HEK293 (cell line): ENCODE measurements around the gene MEIKIN.

Experiments
- CTCF ChIA-PET: fragments of 350-600 bp; formaldehyde crosslinking; extraction: SDS; loops from one replicate; lab custom pipeline; 2021; ENCODE audit warnings: antibody characterized with exemption; lab: Yijun Ruan, JAX
- POLR2A ChIA-PET: fragments of 300-600 bp; formaldehyde crosslinking; extraction: SDS; loops from one replicate; lab custom pipeline; 2020; ENCODE audit warnings: antibody characterized with exemption, inconsistent platforms; lab: Yijun Ruan, JAX
- H3K27ac ChIP-seq: fragments of 200-500 bp; sonication (Bioruptor generic); 2 replicates; pipeline ENCODE4 v1.5.1; 2014; ENCODE audit warnings: low read depth, low read length, control low read depth, inconsistent platforms; ENCODE audit errors: extremely low read depth
- H3K36me3 ChIP-seq, 2 experiments: fragments of 200-500 bp in 1 of 2; sonication (Bioruptor generic) in 1 of 2; 1 replicate in 1 of 2; 2 replicates in 1 of 2; pipeline ENCODE4 v1.5.1; 2014 to 2017; ENCODE audit warnings: inconsistent platforms in 2 of 2, low read length in 2 of 2; ENCODE audit not compliant: control insufficient read depth in 2 of 2, insufficient read depth in 1 of 2
- H3K4me1 ChIP-seq: fragments of 200-500 bp; sonication (Bioruptor generic); 2 replicates; pipeline ENCODE4 v1.5.1; 2014; ENCODE audit warnings: mild to moderate bottlenecking, low read length, inconsistent platforms; ENCODE audit not compliant: control insufficient read depth, insufficient read depth
- H3K4me3 ChIP-seq: 2 replicates; pipeline ENCODE4 v1.5.1; 2011; ENCODE audit warnings: low read depth, mild to moderate bottlenecking, control low read depth, low read length, moderate library complexity
- H3K9me3 ChIP-seq: fragments of 200-500 bp; sonication (Bioruptor generic); 2 replicates; pipeline ENCODE4 v1.5.1; 2014; ENCODE audit warnings: low read depth, low read length, inconsistent platforms; ENCODE audit not compliant: control insufficient read depth, insufficient read depth
- HOXD13 ChIP-seq: sonication (generic); formaldehyde crosslinking; IDR thresholded peaks from 2 replicates; pipeline ENCODE4 v1.8.0; 2022; ENCODE audit warnings: missing genetic modification reagents, borderline replicate concordance
- KLF1 ChIP-seq: fragments of 450-650 bp; formaldehyde crosslinking; IDR thresholded peaks from 2 replicates; pipeline ENCODE4 v1.5.1; 2016; ENCODE audit warnings: missing biosample characterization, missing genetic modification characterization
- REST ChIP-seq: fragments of 450-650 bp; formaldehyde crosslinking; IDR thresholded peaks from 2 replicates; pipeline ENCODE4 v1.5.1; 2016; ENCODE audit warnings: missing biosample characterization, missing genetic modification characterization
- SP3 ChIP-seq: fragments of 450-650 bp; formaldehyde crosslinking; IDR thresholded peaks from 2 replicates; pipeline ENCODE4 v1.5.1; 2016; ENCODE audit warnings: missing biosample characterization, missing genetic modification characterization
- ZBTB1 ChIP-seq: fragments of 450-650 bp; formaldehyde crosslinking; IDR thresholded peaks from 2 replicates; pipeline ENCODE4 v1.5.1; 2016; ENCODE audit warnings: missing biosample characterization, missing genetic modification characterization
- ZNF174 ChIP-seq: fragments of 450-650 bp; formaldehyde crosslinking; IDR thresholded peaks from 2 replicates; pipeline ENCODE4 v1.5.0; 2017; ENCODE audit warnings: missing biosample characterization, mild to moderate bottlenecking, missing genetic modification characterization
- ZNF18 ChIP-seq: fragments of 450-650 bp; formaldehyde crosslinking; IDR thresholded peaks from 2 replicates; pipeline ENCODE4 v1.5.1; 2016; ENCODE audit warnings: missing biosample characterization, missing genetic modification characterization
- ZNF202 ChIP-seq: fragments of 450-650 bp; formaldehyde crosslinking; IDR thresholded peaks from 2 replicates; pipeline ENCODE4 v1.5.1; 2016; ENCODE audit warnings: missing biosample characterization, missing genetic modification characterization, borderline replicate concordance
- ZNF221 ChIP-seq: fragments of 450-650 bp; formaldehyde crosslinking; IDR thresholded peaks from 2 replicates; pipeline ENCODE4 v1.5.1; 2017; ENCODE audit warnings: missing biosample characterization, missing genetic modification characterization, borderline replicate concordance
- ZNF623 ChIP-seq: fragments of 450-650 bp; formaldehyde crosslinking; IDR thresholded peaks from 2 replicates; pipeline ENCODE4 v1.5.1; 2016; ENCODE audit warnings: missing biosample characterization, missing genetic modification characterization
- ZNF658 ChIP-seq: fragments of 450-650 bp; formaldehyde crosslinking; IDR thresholded peaks from 2 replicates; pipeline ENCODE4; 2016; ENCODE audit warnings: missing biosample characterization, missing genetic modification characterization
- ZNF677 ChIP-seq: fragments of 450-650 bp; IDR thresholded peaks from 2 replicates; pipeline ENCODE4 v1.5.0; 2018; ENCODE audit warnings: missing biosample characterization, mild to moderate bottlenecking, missing genetic modification characterization, moderate library complexity
- ZNF768 ChIP-seq: fragments of 450-650 bp; formaldehyde crosslinking; IDR thresholded peaks from 2 replicates; pipeline ENCODE4 v1.5.1; 2018; ENCODE audit warnings: missing biosample characterization, mild to moderate bottlenecking, missing genetic modification characterization
- ZNF776 ChIP-seq: fragments of 450-650 bp; formaldehyde crosslinking; IDR thresholded peaks from 2 replicates; pipeline ENCODE4 v1.5.0; 2017; ENCODE audit warnings: missing biosample characterization, missing genetic modification characterization, borderline replicate concordance
- ZNF777 ChIP-seq: fragments of 450-650 bp; formaldehyde crosslinking; IDR thresholded peaks from 2 replicates; pipeline ENCODE4 v1.5.1; 2017; ENCODE audit warnings: missing biosample characterization, missing genetic modification characterization, borderline replicate concordance
- TF ChIP-seq, protein P1 (sequence below): fragments of 450-650 bp; formaldehyde crosslinking; IDR thresholded peaks from 2 replicates; pipeline ENCODE4 v1.5.1; 2016; ENCODE audit warnings: missing biosample characterization, missing genetic modification characterization

The MEIKIN gene

GRCh38 chr5:131968396-131968954 lies 23.0 kb upstream of the MEIKIN start:
- no peak overlapping the region for H3K4me3 ChIP-seq
- H3K9me3 ChIP-seq, result no peaks in the 10 kb centered on the region
- POLR2A ChIA-PET, result no interaction called here
- TF ChIP-seq ZNF221 (tag by site-specific recombination) (no peak), REST (peak; percentile 83), ZNF776 (no peak)
- no peaks in the 10 kb centered on the region for H3K36me3 ChIP-seq
- no peak overlapping the region for H3K27ac ChIP-seq
- CTCF ChIA-PET, result interaction anchor here (0.6 kb wide), 1 partner anchor 436 kb away, joined by 3 read pairs; no protein-coding TSS in a partner anchor
- H3K4me1 ChIP-seq, result no peaks in the 10 kb centered on the region

DNA sequence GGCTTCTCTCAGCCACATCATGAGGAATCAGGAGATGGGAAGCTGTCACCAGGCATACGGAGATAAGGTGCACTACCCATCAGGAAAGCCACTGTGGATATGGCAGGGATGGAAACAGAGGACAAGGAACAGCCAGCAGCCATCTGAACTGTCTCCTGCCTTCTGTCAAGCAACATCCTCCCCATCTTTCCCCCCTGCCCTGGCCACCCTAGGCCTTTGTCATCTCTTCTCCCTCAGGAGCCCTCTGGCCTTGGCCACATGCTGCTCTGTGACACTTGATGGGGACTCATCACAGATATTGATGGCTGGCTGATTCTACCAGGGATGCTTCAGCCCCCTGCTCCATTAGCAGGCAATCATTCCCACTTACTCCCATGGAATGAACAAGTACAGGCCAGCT lies 21.1 kb upstream of the MEIKIN start:
- POLR2A ChIA-PET, result no interaction called here
- CTCF ChIA-PET, result interaction anchor here (0.6 kb wide), 1 partner anchor 88 kb away, joined by 3 read pairs; no protein-coding TSS in a partner anchor
- Histone ChIP-seq H3K27ac (no peak overlapping the region), H3K4me1 (no peaks in the 10 kb centered on the region), H3K4me3 (no peak overlapping the region), H3K36me3 (no peaks in the 10 kb centered on the region), H3K9me3 (no peaks in the 10 kb centered on the region)
- TF ChIP-seq ZNF202 (tag by site-specific recombination) (no peak), HOXD13 (CRISPR knock-in tag) (no peak), KLF1 (tag by site-specific recombination) (no peak), ZNF677 (tag by site-specific recombination) (no peak), ZNF221 (tag by site-specific recombination) (no peak), ZNF777 (no peak), ZNF174 (tag by site-specific recombination) (no peak), ZNF623 (tag by site-specific recombination) (no peak), ZBTB1 (tag by site-specific recombination) (no peak), ZNF768 (tag by site-specific recombination) (no peak), ZNF18 (no peak), ZNF658 (no peak), SP3 (tag by site-specific recombination) (no peak)
- TF ChIP-seq, protein P1, sequence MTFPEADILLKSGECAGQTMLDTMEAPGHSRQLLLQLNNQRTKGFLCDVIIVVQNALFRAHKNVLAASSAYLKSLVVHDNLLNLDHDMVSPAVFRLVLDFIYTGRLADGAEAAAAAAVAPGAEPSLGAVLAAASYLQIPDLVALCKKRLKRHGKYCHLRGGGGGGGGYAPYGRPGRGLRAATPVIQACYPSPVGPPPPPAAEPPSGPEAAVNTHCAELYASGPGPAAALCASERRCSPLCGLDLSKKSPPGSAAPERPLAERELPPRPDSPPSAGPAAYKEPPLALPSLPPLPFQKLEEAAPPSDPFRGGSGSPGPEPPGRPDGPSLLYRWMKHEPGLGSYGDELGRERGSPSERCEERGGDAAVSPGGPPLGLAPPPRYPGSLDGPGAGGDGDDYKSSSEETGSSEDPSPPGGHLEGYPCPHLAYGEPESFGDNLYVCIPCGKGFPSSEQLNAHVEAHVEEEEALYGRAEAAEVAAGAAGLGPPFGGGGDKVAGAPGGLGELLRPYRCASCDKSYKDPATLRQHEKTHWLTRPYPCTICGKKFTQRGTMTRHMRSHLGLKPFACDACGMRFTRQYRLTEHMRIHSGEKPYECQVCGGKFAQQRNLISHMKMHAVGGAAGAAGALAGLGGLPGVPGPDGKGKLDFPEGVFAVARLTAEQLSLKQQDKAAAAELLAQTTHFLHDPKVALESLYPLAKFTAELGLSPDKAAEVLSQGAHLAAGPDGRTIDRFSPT (tag by site-specific recombination), result no peak
